Measurements from ENCODE around the gene ELF1. TPM values are rescaled to one million over a fixed set of nuclear protein-coding genes. Genes with fewer than 3 reads are reported as not detected.
"Not testable (repeated sequence)": the region's sequence is repeated elsewhere in the genome, so short reads cannot be mapped to it uniquely, and the experiment has no call there.

The ELF1 gene
- total and polyA plus RNA-seq, 2 of the 8 experiments (the other 6 are each of a cell fraction or from before 2014, with no cell fraction given): 5.6 to 18.2 TPM

GRCh38 chr13:40916207-40916998 is 102.7 kb downstream of the ELF1 start (continued):
- TF ChIP-seq KDM1A (IDR thresholded peaks at IDR 0.05; ENCODE audit: borderline replicate concordance, low read length): no peak

- H2BK12ac ChIP-seq (ENCODE audit: low read depth, low read length); H3K9me3 ChIP-seq (ENCODE audit: insufficient read depth in 2 of 2, low read depth in 1 of 2, low read length in 1 of 2); H3K4ac ChIP-seq (replicated peaks; ENCODE audit: insufficient read length, low read depth, low read length); H4K91ac ChIP-seq (replicated peaks; ENCODE audit: insufficient read length, low read length); FAIRE-seq; H2AFZ ChIP-seq (ENCODE audit: low read length); H4K20me1 ChIP-seq (replicated peaks in 1 of 2; ENCODE audit: control insufficient read depth in 1 of 2, insufficient read depth in 2 of 2, low read length in 2 of 2); H2BK5ac ChIP-seq (ENCODE audit: low read depth, low read length); POLR2A ChIA-PET (ENCODE audit: partially characterized antibody); H2BK20ac ChIP-seq (ENCODE audit: low read length); H3K14ac ChIP-seq (ENCODE audit: insufficient read length); H3K4me2 ChIP-seq (ENCODE audit: insufficient read depth in 1 of 2, low read depth in 2 of 2, low read length in 2 of 2); H3K23ac ChIP-seq (ENCODE audit: insufficient read length); H3K27ac ChIP-seq (ENCODE audit: low read depth, low read length); H2BK15ac ChIP-seq (ENCODE audit: low read length); H3K27me3 ChIP-seq (replicated peaks in 1 of 4; ENCODE audit: control insufficient read depth in 3 of 4, extremely low read depth in 1 of 4, insufficient read depth in 3 of 4, low read length in 3 of 4); H3K79me1 ChIP-seq (ENCODE audit: low read depth, low read length); H3K4me3 ChIP-seq (ENCODE audit: extremely low read depth in 1 of 4, insufficient read depth in 2 of 4, low read depth in 3 of 4, low read length in 4 of 4); H4K8ac ChIP-seq (ENCODE audit: extremely low read depth, insufficient read depth, low read length); H3K4me1 ChIP-seq (replicated peaks in 1 of 4; ENCODE audit: control insufficient read depth in 3 of 4, insufficient read depth in 4 of 4, low read length in 3 of 4); H2BK120ac ChIP-seq (replicated peaks; ENCODE audit: low read depth, low read length); H3K18ac ChIP-seq (ENCODE audit: extremely low read depth, low read length); DNase-seq (ENCODE audit: low read depth in 1 of 2, low spot score in 2 of 2); H3K23me2 ChIP-seq (ENCODE audit: low read depth, low read length); H3K36me3 ChIP-seq (ENCODE audit: control insufficient read depth in 2 of 4, insufficient read depth in 4 of 4, low read length in 3 of 4); H2AK5ac ChIP-seq (ENCODE audit: low read depth, low read length); H3K79me2 ChIP-seq (ENCODE audit: control insufficient read depth in 1 of 2, insufficient read depth in 2 of 2, low read length in 2 of 2); H3K9ac ChIP-seq (replicated peaks in 1 of 4; ENCODE audit: extremely low read depth in 1 of 4, low read depth in 3 of 4, low read length in 3 of 4); H3K56ac ChIP-seq (replicated peaks; ENCODE audit: insufficient read length, low read depth, low read length); H4K5ac ChIP-seq (ENCODE audit: insufficient read length, low read depth, low read length): not testable (repeated sequence)
- CTCF ChIA-PET (ENCODE audit: partially characterized antibody): interaction anchor here (0.6 to 0.9 kb wide), 2 partner anchors 14 to 1517 kb away, joined by 3 read pairs; no protein-coding TSS in a partner anchor
Observed at GRCh38 chr13:40914863-40915262, 104.3 kb downstream of the ELF1 start.
